Epithelial cell of proximal tubule (primary cell): ENCODE results near the gene UQCRQ. TPM values are rescaled to one million over a fixed set of nuclear protein-coding genes. Genes with fewer than 3 reads are reported as not detected.

Source experiments
- DNase-seq: peaks from one replicate; pipeline ENCODE4 v3.0.0-alpha.2; 2011; ENCODE audit warnings: low read depth
- H3K4me3 ChIP-seq: 2 replicates; pipeline ENCODE4 v1.5.1; 2011; ENCODE audit warnings: low read depth, mild to moderate bottlenecking, low read length
- CTCF ChIP-seq: conservative IDR thresholded peaks from 2 replicates; pipeline ENCODE4 v1.5.1; 2012; ENCODE audit warnings: low read depth, mild to moderate bottlenecking, low read length
- total RNA-seq: library from RNA; depleted of rRNA; stranded (reverse); fragments of >200 nt; gene quantifications from 2 replicates; pipeline ENCODE4 v1.2.3, GENCODE V29; 2015

Gene UQCRQ
- total RNA-seq, 1 donor from 2014 or later, result 304 TPM

- no peak overlapping the region for H3K4me3 ChIP-seq
- no peak for TF ChIP-seq CTCF
- no peak for DNase-seq
These were observed 32.4 kb upstream of the UQCRQ start for GRCh38 chr5:132834057-132834456.

- TF ChIP-seq CTCF, result no peak
- H3K4me3 ChIP-seq, result no peak overlapping the region
- DNase-seq, result no peak
These were observed 29.6 kb upstream of the UQCRQ start for GRCh38 chr5:132836852-132837251.

GRCh38 chr5:132837868-132838267 is 28.6 kb upstream of the UQCRQ start:
- no peak for DNase-seq
- no peak overlapping the region for H3K4me3 ChIP-seq
- TF ChIP-seq CTCF, result no peak

- no peak for TF ChIP-seq CTCF
- DNase-seq, result no peak
- no peak overlapping the region for H3K4me3 ChIP-seq
These were observed 27.7 kb upstream of the UQCRQ start for GRCh38 chr5:132838516-132839282.

- DNase-seq, result no peak
- TF ChIP-seq CTCF, result no peak
These were observed 26.8 kb upstream of the UQCRQ start for GRCh38 chr5:132839426-132840301.

GRCh38 chr5:132840313-132840712 is 26.1 kb upstream of the UQCRQ start:
- DNase-seq, result no peak
- no peak overlapping the region for H3K4me3 ChIP-seq
- no peak for TF ChIP-seq CTCF

More at GRCh38 chr5:132839426-132840301, 26.8 kb upstream of the UQCRQ start:
- H3K4me3 ChIP-seq, result no peak overlapping the region
